Measurements from ENCODE around the gene HOXD10. TPM values are rescaled to one million over a fixed set of nuclear protein-coding genes. Genes with fewer than 3 reads are reported as not detected.

The HOXD10 gene
- total RNA-seq = not detected in 2 replicates

GRCh38 chr2:176115883-176116813, at the start of gene HOXD10:
TSS of gene HOXD10 (plus strand) at chr2:176116778. CDS start at chr2:176116834, 56 bp downstream.

GRCh38 chr2:176083796-176084261, 32.7 kb upstream of the HOXD10 start, which contains the start of gene EVX2:
TSS of gene EVX2 (minus strand) at chr2:176083962. CDS start at chr2:176083776, 186 bp downstream.

GRCh38 chr2:176092270-176093144, 24.1 kb upstream of the HOXD10 start, which contains the start of gene HOXD13:
TSS of gene HOXD13 (plus strand) at chr2:176092721. CDS start at chr2:176092891, 170 bp downstream.

GRCh38 chr2:176099728-176100546, 16.6 kb upstream of the HOXD10 start, which contains the start of gene HOXD12:
TSS of gene HOXD12 (plus strand) at chr2:176099795. CDS start at chr2:176099802, 7 bp downstream.

GRCh38 chr2:176106581-176107539, 9.7 kb upstream of the HOXD10 start, which contains the start of gene HOXD11:
TSS of gene HOXD11 (plus strand) at chr2:176107280. CDS start at chr2:176107356, 76 bp downstream.

GRCh38 chr2:176122683-176123410, 6.3 kb downstream of the HOXD10 start, which contains the start of gene HOXD9:
TSS of gene HOXD9 (plus strand) at chr2:176122719. CDS start at chr2:176122769, 50 bp downstream.

GRCh38 chr2:176128982-176129796, 12.6 kb downstream of the HOXD10 start, which contains the start of gene HOXD8:
TSS of gene HOXD8 (plus strand) at chr2:176129705. CDS start at chr2:176130367, 662 bp downstream.

GRCh38 chr2:176151442-176152287, 35.1 kb downstream of the HOXD10 start, which contains the start of gene HOXD4:
TSS of gene HOXD4 (plus strand) at chr2:176151550. CDS start at chr2:176151634, 84 bp downstream.

GRCh38 chr2:176156807-176157498, 40.4 kb downstream of the HOXD10 start, which contains the start of gene HOXD3:
TSS of gene HOXD3 (plus strand) at chr2:176157307. CDS start at chr2:176169115, 11,808 bp downstream.

Other genes starting within 250 kb of the HOXD10 start
- 18.2 and 19.5 TPM in 2 replicates for gene LNPK, start 114.5 kb upstream of the HOXD10 start, total RNA-seq
- not detected in 2 replicates for gene EVX2, start 32.8 kb upstream of the HOXD10 start, total RNA-seq
- not detected in 2 replicates for gene HOXD13, start 24.1 kb upstream of the HOXD10 start, total RNA-seq
- not detected in 2 replicates for gene HOXD12, start 17.0 kb upstream of the HOXD10 start, total RNA-seq
- gene HOXD11, start 9.5 kb upstream of the HOXD10 start, total RNA-seq = not detected in 2 replicates
- gene HOXD9, start 5.9 kb downstream of the HOXD10 start, total RNA-seq = 0.12 TPM in 1 of 2 replicates, not detected in the other
- gene HOXD8, start 12.9 kb downstream of the HOXD10 start, total RNA-seq = 0.62 TPM in 1 of 2 replicates, not detected in the other
- gene HOXD4, start 34.8 kb downstream of the HOXD10 start, total RNA-seq = 0.87 TPM in 1 of 2 replicates, not detected in the other
- gene HOXD3, start 40.5 kb downstream of the HOXD10 start, total RNA-seq = not detected in 2 replicates
- not detected in 2 replicates for gene HOXD1, start 71.9 kb downstream of the HOXD10 start, total RNA-seq
- 19.0 and 23.4 TPM in 2 replicates for gene MTX2, start 152.7 kb downstream of the HOXD10 start, total RNA-seq

Measured in cardiac ventricle fibroblast (primary cell).